Raji (cell line): ENCODE results near the gene HOXA3.

Experiments used
- POLR2A ChIP-seq: IDR thresholded peaks from 2 replicates; pipeline ENCODE4 v1.6.1; 2011; ENCODE audit warnings: low read depth, low read length, control low read depth; ENCODE audit not compliant: insufficient read depth

The HOXA3 gene

DNA sequence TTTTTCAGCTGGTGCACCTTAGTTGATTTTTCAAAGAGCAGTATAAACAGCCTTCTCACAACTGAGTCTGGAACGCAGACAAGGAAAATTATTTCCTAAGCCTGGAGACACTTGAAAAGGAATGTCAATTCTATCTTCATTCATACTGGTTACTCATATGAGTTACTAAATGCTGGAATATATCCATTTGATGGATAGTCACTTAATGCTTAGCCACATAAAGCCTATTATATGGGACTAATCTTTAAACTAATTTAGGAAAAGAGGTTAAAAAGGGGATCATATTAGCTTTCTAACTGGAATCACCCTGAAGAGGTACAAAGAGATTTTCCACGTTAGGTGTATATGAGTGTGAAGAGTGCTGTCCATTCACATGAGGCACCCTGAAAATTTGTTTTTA, 20.2 kb downstream of the HOXA3 start:
- no peak for TF ChIP-seq POLR2A

DNA sequence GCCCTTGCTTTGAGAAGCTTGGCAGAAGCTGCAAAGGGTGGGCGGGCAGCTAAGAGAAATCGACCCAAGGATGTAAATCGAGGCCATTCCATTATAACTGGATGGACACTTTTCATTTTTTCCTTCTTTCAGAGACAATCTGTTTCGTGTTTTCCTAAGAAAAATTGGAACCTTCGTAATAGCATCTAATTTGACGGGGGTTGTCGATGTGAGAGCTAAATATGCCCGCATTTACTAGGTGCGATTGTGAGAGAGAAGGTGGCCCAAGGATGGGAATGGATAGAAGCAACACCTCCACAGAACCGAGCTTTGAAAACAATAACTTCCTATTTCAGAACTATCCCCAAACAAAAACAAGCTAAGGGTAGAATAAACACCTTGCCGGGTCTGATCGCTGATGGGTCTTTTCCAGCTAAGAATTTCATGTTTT, 21.0 kb downstream of the HOXA3 start:
- no peak for TF ChIP-seq POLR2A

DNA sequence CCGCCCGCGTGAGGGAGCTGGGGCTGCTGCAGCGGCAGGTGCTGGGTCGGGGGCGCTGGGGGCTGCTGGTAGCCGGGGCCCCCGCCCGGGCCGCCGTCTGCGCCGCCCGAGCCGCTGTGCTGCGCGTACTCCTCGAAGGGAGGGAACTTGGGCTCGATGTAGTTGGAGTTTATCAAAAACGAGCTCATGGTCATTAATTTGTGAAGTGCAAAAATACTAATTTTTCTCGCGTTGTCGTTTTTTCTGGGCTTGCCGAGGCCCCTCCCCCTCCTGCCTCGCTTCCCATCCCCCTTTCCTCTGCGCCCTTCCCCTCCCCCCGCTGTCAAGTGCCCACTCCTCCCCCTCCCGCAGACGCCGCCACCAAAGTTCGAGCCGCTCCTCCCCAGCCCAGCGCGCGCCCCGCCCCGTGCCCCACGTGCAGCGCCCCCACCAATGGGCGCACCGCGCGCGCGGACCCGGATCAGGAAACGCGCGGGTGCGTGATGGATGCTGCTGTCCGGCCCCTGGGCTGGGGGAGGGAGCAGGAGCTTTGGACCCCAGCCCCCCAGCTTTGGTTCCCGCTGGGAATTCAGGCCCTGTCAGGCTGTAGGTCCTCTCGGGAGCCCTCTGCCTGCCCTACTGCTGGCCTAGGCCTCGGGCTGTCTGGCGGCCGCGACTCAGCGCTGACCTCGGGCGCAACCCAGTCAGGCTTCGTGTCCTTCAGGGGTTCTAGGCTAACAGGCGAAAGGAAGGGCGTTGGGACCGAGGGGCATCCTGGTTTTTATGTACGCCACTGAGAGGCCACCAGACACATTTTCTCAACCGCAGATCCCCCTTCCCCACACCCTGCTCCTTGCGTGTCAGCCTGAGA, 21.6 kb downstream of the HOXA3 start, which contains the start of gene HOXA4:
TSS of gene HOXA4 (minus strand) at position 218 of the 850 bp plus-strand sequence. CDS start at position 194, 24 bp downstream.
- no peak for TF ChIP-seq POLR2A

DNA sequence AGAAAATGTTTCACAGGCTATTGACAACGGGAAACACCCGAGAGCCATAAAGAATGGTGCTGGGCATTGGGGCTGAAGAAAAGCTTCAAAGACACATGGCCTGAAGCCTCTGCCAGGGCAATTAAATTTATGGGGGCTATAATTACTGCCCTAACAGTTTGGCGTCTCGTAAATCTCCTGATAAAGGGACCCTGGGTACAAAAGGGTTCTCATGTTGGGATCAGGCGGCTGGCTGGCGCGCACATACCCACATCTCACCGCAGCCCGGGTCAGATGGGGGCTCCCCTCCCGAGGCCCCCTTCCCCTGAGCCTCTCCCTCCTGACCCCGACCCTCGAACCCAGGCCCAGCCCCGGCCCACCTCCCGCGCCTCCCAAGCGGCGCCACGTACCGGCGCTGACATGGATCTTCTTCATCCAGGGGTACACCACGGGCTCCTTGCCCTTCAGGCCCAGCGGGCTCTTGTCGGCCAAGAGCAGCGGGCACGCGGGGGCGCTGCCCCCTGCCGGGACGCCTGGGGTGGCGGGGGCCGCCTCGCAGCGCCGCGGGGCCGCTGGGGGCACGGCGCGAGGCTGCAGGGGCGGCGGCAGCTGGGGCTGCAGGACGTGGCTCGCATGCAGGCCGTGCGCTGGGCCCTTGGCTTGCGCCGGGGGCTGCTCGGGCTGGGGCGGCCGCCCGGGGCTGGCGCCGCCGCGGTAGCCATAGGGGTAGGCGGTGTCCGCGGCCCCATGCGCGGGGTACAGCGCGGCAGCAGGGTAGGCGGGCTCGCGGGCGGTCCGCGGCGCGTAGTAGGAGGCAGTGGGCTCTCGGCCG, 22.4 kb downstream of the HOXA3 start:
- TF ChIP-seq POLR2A = no peak

DNA sequence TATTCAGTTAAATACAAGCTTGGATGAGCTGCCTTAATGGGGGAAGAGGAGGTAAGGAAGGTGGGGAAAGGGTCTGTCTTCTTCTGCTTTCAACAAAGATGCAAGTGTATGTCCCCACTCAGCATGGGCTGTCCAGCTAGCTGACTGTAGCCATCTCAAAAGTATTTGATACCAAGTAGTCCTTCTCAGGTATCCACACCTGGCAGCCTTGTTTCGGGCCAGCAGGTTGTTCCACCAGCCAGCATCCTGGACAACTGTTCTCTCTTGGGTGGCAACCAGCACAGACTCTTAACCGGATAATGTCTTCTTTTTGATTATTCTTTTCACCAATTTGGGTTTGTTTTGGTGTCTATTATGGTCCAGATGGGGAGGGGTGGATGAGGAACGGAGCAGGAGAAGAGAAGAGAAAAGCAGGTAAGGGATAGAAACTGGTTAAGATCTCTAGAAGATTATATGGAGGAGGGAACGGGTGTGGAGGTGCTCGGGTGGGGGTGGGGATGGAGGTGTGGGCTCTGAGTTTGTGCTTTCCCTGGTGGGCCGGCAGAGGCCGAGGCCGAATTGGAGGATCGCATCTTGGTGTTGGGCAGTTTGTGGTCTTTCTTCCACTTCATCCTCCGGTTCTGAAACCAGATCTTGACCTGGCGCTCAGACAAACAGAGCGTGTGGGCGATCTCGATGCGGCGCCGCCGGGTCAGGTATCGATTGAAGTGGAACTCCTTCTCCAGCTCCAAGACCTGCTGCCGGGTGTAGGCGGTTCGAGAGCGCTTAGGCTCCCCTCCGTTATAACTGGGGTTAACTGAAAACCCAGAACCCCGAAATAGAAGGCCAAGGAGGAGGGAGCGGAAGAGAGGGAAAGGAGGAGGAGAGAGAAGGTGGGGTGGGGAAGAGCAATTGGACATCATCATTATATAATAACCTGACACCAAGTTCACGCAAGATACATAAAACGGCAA, 23.3 kb downstream of the HOXA3 start:
- no peak for TF ChIP-seq POLR2A

DNA sequence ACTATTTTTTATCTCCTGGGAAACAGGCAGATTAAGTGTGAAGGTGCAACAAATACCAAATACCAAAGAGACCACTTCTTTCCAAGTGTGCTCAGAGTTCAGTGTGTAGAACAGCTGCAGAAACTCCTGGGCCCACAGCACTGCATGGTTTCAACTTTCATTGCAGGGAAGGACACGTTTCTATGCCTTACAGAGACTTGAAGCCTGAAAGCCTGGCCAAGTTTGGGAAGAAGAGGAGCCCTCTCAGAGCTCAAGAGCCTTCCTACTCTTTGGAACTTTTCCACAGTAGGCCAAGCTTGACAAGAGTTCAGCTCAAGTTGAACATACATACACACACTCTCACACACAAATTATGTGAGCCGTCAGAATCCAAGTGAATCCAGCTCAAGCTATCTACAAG, 24.3 kb downstream of the HOXA3 start:
- no peak for TF ChIP-seq POLR2A

DNA sequence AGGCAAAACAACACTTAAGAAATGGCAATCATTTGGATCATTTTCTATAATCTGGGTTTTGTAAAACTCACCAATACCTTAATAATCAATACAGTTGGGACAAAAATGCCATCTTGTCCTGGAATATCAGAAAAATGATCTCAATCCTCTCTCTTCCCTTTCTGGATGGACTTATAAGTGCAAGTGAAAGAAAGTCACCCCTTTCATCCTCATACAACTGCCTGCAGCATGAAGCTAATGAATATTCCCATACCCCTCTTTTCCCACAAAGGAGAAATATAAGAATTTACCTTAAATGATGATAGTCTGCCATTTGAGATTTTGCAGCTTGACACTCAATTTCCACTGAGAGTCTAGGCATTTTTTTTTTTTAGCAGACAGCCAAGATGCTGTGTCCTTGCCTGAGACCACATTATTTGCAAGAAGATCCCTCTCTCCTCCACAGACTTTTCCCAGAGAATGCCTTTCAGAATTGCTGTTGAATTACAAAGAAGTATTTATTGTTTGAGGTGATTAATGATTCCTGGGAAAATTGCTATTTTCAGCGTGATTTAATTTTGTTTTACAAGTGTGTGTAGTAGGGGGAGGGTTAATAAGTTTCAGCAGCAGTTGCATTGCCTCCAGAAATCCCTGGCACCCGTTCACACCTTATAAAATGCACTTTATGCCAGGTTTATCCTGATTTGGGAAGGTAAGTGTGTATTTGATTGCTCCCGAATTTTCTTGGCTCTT, 25.6 kb downstream of the HOXA3 start:
- TF ChIP-seq POLR2A = no peak

DNA sequence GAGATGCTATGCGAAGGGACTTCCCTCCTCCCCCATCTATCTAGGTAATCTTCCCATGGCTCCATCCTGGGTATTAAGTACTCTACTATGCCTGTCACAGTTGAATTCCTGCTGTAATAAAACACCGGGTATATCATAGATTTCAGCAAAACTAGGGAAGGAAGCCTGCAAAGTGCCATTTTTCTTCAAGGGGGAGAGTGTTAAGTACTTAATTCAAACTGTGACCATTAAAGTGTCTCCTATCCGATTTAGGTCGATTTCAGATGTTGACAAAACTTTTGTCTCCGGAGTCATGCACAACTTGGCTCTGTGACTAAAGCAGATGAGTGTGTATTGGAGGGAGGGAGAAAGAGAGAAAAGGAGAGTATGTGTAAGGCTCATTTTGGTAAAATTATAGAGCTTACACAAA, 26.4 kb downstream of the HOXA3 start:
- TF ChIP-seq POLR2A = no peak

DNA sequence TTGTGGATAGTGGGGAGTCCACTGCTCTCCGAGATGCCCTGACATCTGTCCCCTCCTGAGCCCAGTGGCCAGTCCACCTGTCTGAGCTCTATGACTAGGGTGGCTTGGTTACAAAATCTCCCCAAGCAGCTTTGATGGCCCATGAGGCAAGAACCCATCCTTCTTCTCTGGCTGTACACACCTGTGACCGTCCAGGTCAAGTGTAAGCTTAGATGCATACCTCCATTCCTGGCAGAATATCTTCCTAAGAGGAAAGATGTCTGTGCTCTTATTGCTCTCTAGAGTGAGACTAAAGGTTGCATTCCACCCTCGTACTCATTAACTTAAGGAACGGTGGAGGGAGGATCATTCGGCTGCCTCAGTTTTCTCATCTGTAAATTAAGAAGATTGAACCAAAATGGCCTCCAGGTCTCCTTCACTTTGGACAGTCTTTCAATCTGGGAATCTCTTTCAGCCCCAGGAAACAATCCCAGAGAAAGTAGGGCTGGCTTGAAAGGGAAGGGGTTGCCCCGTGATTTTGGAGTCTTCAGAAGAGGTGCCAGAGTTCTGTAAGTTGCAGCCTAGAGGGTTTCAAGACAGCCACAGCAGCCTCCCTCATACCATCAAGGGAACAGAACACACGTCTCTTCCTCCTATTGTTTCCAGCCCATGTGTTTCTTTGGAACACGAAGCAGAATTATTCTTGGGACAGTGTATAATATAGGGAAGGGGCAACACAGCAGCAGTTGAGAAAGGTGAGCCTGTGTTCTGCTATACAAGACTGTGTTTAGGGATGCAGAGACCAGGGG, 27.3 kb downstream of the HOXA3 start:
- TF ChIP-seq POLR2A = no peak

DNA sequence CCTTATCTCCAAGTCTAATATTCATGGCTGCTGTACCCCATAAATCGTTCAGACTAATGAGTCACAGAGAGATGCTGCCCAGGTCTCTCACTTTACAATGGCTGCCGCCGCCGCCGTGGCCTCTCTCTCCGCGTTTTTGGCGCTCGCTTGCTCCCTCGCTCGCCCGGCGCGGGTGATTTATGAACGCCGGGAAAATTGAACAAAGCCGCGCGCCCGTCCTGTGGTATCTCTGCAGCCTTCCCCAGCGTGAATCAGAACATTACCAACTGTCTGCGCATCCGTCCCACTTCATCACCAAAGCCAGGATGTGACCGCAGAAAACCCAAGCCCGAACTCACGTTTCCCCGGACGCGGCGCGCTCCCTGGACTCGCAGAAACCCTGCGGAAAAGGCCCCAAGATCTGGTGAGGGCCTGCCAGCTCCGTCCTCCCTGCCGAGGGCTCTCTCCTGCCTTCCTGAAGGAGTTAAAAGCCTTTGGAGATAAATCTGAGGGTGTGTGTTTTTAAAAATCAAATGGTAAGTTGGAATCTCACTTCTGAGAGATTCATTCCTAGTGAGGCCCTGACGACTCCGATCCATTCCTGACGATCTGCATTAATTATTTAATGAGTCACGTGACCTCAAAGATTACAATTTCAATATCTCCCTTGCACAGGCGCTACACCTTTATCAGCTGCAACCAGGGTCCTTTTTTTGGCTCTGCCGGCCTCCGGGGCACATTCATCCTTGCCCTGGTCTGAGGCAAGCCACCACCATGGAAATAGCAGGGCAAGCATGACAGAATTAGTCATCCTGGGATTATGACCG, 28.1 kb downstream of the HOXA3 start:
- no peak for TF ChIP-seq POLR2A

DNA sequence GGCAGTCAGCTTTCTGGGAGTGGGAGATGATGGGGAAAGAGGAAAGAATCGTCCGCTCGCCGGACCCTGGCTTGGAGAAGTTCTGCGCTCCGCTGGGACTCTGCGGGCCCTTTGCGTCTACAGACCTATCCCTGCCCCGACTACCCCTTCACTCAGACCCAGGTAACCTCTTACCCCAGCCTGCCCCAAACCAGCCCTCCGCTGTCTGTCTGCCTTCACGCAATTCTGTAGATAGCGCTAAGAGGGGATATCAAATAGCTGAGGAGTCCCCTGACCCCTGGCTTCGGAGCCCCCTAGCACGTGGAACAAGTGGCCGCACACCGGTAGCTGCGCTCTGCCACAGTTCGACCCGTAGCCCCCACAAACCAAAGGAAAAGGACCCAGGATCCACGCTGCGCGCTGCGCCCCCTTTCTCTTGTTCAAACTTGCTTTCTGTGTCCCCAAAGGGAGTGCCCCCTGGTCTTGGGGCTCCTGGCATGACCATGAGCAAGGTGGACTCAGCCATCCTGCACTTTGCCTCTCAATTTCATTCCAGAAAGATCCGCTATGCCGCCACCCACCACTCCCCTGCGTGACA, 28.8 kb downstream of the HOXA3 start:
- TF ChIP-seq POLR2A = no peak

DNA sequence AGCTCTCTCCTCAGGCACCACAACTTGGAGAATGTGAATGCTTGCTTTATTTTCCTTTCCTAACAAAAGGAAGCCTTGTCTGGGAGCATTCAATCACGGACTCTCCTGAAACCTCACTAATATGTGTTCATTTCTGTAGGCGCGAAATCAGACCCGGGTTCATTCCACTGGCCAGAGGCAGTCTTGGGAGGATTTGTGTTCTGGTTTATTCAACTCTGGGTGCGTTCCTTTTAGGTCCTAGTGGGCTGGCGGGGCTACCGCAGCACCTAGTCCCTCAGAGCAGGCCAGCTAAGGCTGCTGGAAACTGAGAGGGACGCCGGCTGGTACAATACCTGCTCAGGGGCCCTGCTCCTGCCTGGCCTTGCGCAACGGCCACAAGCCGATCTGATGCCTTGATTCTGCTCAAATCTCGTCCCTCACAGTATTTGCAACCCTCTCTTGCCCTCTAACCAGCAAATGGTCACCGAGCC, 29.3 kb downstream of the HOXA3 start:
- no peak for TF ChIP-seq POLR2A

DNA sequence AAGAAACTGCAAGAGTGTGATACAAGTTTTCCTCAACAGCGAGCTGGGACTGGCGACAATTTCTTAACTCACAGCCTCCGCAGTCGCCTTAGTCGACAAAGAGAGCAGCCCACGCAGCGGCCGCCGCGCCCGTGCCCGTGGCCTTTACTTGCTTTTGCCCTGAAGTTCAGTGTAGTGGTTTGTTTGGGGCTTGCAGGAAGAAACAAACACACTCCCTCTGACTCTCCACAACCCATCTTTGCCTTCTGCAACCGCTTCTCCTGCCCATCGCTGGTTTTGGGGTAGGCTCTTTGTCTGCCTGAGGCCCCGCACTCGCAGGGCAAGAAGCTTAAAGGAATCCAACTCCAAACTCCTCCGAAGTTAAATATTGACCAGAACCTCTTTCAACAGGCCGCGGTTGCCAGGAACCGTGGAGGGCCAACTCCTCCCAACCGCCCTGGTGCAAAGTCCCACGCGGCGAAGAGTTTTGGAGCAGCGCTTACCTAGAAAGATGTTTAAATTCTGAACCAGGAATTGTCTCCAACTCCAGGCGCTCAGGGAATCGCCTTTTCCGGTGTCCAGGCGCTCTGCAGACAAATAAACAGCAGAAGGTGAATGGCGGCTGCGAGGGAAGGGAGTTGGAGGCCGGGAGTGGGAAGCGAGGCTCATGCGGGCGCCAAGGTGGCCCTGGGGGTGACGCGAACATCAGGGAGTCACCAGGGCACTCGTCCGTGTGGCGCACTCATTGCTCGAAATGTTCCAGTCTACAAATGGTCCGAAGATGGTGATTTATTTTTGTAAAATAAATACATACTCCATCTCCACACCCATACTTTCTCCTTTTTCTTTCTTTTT, 30.1 kb downstream of the HOXA3 start:
- no peak for TF ChIP-seq POLR2A
